Measurements from ENCODE around the gene EEF1E1. TPM values are rescaled to one million over a fixed set of nuclear protein-coding genes. Genes with fewer than 3 reads are reported as not detected.

The EEF1E1 gene
- total RNA-seq: 42.4 TPM

GRCh38 chr6:8102122-8102958 lies at the start of gene EEF1E1:
Gene EEF1E1, minus strand, starts transcription at chr6:8102548. Its CDS starts 27 bp downstream, at chr6:8102521.

DNA sequence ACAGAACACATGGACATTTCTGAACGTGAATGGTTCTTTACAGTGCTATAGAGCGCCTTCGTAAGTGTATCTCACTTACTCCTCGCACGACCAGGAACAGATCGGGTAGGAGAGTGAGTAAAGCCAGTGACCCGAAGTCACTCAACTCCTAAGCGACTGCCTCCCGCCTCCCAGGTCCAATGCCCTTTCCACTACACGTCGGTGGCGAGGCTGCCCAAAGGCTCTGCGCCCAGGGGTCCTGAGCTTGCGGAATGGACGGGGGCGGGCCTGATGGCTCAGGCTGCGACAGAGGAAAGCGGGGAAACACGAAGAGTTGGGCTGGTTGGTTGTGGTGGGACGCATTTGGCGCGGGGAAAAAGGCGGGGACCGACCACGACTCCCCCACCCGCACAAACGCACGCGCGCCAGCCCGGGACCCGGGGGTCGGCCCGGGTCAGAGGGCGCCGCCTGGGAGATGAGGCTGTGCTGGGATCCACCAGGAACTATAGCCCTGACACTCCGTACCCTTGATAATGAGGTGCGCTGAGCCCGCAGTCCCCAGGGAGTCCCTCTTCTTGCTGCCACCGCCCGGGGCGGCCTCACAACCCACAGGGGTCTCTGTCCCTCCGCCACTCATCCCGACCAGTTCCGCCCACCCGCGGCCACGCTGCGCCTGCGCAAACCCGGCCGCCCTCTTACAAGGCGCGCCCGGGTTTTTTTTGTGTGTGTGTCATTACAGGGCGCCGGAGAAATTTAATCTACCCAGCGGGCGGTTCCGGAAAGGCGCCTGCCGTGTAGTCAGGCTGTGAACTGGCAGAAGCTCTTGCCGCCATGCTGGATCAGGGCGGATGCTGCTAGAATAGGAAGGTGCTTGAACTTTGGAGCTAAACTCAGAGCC lies 38.3 kb downstream of the EEF1E1 start, which contains the start of gene BLOC1S5:
Gene BLOC1S5, minus strand, starts transcription at position 629 of the 877 bp plus-strand sequence. Its CDS starts 13 bp downstream, at position 616.

Other genes starting within 250 kb of the EEF1E1 start
- 46.8 TPM for gene TXNDC5, start 191.8 kb downstream of the EEF1E1 start, total RNA-seq
- gene BLOC1S5, start 38.2 kb downstream of the EEF1E1 start, total RNA-seq: 19.1 TPM

Data from diencephalon (tissue), 1 donor.